ENCODE data around the gene TRIP13.

Gene TRIP13

GRCh38 chr5:854966-855743, 37.5 kb upstream of the TRIP13 start:
- no peak for DNase-seq (ENCODE audit: low read depth, low spot score)

- no peak for DNase-seq (ENCODE audit: low read depth, low spot score)
These were observed 36.7 kb upstream of the TRIP13 start for GRCh38 chr5:855771-856530.

- no peak for DNase-seq (ENCODE audit: low read depth, low spot score)
These were observed 35.9 kb upstream of the TRIP13 start for GRCh38 chr5:856531-857425.

GRCh38 chr5:858726-859125, 34.0 kb upstream of the TRIP13 start:
- no peak for DNase-seq (ENCODE audit: low read depth, low spot score)

- no peak for DNase-seq (ENCODE audit: low read depth, low spot score)
These were observed 33.3 kb upstream of the TRIP13 start for GRCh38 chr5:859391-859790.

- no peak for DNase-seq (ENCODE audit: low read depth, low spot score)
These were observed 32.8 kb upstream of the TRIP13 start for GRCh38 chr5:859798-860296.

GRCh38 chr5:860506-861150, 32.1 kb upstream of the TRIP13 start:
- no peak for DNase-seq (ENCODE audit: low read depth, low spot score)

GRCh38 chr5:861442-862366, 31.0 kb upstream of the TRIP13 start:
- no peak for DNase-seq (ENCODE audit: low read depth, low spot score)

GRCh38 chr5:862367-863243, 30.1 kb upstream of the TRIP13 start:
- no peak for DNase-seq (ENCODE audit: low read depth, low spot score)

- no peak for DNase-seq (ENCODE audit: low read depth, low spot score)
These were observed 29.4 kb upstream of the TRIP13 start for GRCh38 chr5:863244-863805.

- DNase-seq (ENCODE audit: low read depth, low spot score) = no peak
These were observed 28.1 kb upstream of the TRIP13 start for GRCh38 chr5:864492-865167.

GRCh38 chr5:865168-865521, 27.5 kb upstream of the TRIP13 start:
- no peak for DNase-seq (ENCODE audit: low read depth, low spot score)

GRCh38 chr5:865771-866170, 26.9 kb upstream of the TRIP13 start:
- no peak for DNase-seq (ENCODE audit: low read depth, low spot score)

GRCh38 chr5:867300-867870, 25.3 kb upstream of the TRIP13 start:
- no peak for DNase-seq (ENCODE audit: low read depth, low spot score)

GRCh38 chr5:868428-869135, 24.1 kb upstream of the TRIP13 start:
- no peak for DNase-seq (ENCODE audit: low read depth, low spot score)

- no peak for DNase-seq (ENCODE audit: low read depth, low spot score)
These were observed 21.7 kb upstream of the TRIP13 start for GRCh38 chr5:870956-871355.

- DNase-seq (ENCODE audit: low read depth, low spot score) = no peak
These were observed 20.9 kb upstream of the TRIP13 start for GRCh38 chr5:871596-872298.
